Measurements from ENCODE around the gene TBX10.
"Not testable (repeated sequence)": the region's sequence is repeated elsewhere in the genome, so short reads cannot be mapped to it uniquely, and the experiment has no call there.

DNA sequence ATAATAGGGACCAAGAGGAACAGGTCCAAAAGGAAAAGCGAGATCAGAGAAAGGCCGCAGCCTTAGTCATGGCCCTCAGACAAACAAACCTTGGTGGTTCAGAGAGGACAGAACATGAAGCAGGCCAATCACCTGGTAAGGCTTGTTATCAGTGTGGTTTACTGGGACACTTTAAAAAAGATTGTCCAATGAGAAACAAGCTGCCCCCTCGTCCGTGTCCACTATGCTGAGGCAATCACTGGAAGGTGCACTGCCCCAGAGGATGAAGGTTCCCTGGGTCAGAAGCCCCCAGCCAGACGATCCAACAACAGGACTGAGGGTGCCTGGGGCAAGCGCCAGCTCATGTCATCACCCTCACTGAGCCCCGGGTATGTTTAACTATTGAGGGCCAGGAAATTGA is 16.7 kb downstream of the TBX10 start:
- not testable (repeated sequence) for TF ChIP-seq POLR2A (IDR thresholded peaks at IDR 0.05; ENCODE audit: low read depth, low read length); TAF1 (IDR thresholded peaks at IDR 0.05; ENCODE audit: low read depth, low read length); POLR2AphosphoS5 (IDR thresholded peaks at IDR 0.05; ENCODE audit: low read depth, low read length); POU2F2 (IDR thresholded peaks at IDR 0.05; ENCODE audit: low read depth, low read length); SPI1 (IDR thresholded peaks at IDR 0.05; ENCODE audit: low read depth, low read length); PAX5 (IDR thresholded peaks at IDR 0.05; ENCODE audit: insufficient read depth, low read length, severe bottlenecking)

Measured in GM12891 (cell line).